ENCODE results near the gene HTD2.

GRCh38 chr3:58345457-58345856, 39.1 kb downstream of the HTD2 start:
- TF ChIP-seq POLR2A (IDR thresholded peaks at IDR 0.05) (no peak), CTCF (IDR thresholded peaks at IDR 0.05 in 4 of 5, conservative IDR thresholded peaks at IDR 0.05 in 1 of 5) (no peak)

Measured in gastrocnemius medialis (tissue), 4 donors.